SU-DHL-6 (cell line): ENCODE measurements around the gene CRYAB.

Experiments used
- H2AFZ ChIP-seq: fragments of 200-600 bp; sonication (generic); 2 replicates; pipeline ENCODE4 v1.6.1; 2014; ENCODE audit warnings: low read depth, mild to moderate bottlenecking, moderate library complexity, mixed read lengths, antibody characterized with exemption, low read length; ENCODE audit not compliant: severe bottlenecking
- H3F3A ChIP-seq: fragments of 200-600 bp; shearing (Covaris generic); 2 replicates; pipeline ENCODE4 v1.6.0; 2016; ENCODE audit warnings: antibody characterized with exemption, mild to moderate bottlenecking; ENCODE audit not compliant: insufficient read depth
- H3K27ac ChIP-seq: fragments of 200-600 bp; sonication (generic); 2 replicates; pipeline ENCODE4 v1.5.1; 2016; ENCODE audit warnings: low read depth, mild to moderate bottlenecking, low read length, moderate library complexity, mixed read lengths
- H3K27me3 ChIP-seq: fragments of 200-600 bp; sonication (generic), shearing (Covaris generic); 2 replicates; pipeline ENCODE4 v1.6.0; 2014; ENCODE audit warnings: mild to moderate bottlenecking, low read length
- H3K36me3 ChIP-seq: fragments of 200-600 bp; sonication (generic); 2 replicates; pipeline ENCODE4 v1.6.1; 2014; ENCODE audit warnings: mild to moderate bottlenecking, low read length, mixed read lengths
- H3K4me2 ChIP-seq: fragments of 300-600, 200-600 bp; shearing (Covaris generic), sonication (generic); 2 replicates; pipeline ENCODE4 v1.6.0; 2014; ENCODE audit warnings: low read length, low read depth, mild to moderate bottlenecking; ENCODE audit not compliant: poor library complexity, severe bottlenecking
- H3K4me3 ChIP-seq: fragments of 200-600 bp; sonication (generic); 2 replicates; pipeline ENCODE4 v1.5.1; 2014; ENCODE audit warnings: antibody characterized with exemption, low read length, mild to moderate bottlenecking, mixed read lengths; ENCODE audit not compliant: insufficient read depth, poor library complexity, severe bottlenecking
- H3K79me2 ChIP-seq: fragments of 200-600 bp; sonication (generic); 2 replicates; pipeline ENCODE4 v1.6.1; 2014; ENCODE audit warnings: mild to moderate bottlenecking, low read length, moderate library complexity; ENCODE audit not compliant: insufficient read depth
- H3K9ac ChIP-seq: fragments of 200-600 bp; sonication (generic); 2 replicates; pipeline ENCODE4 v1.7.0; 2014; ENCODE audit warnings: mild to moderate bottlenecking, low read length
- H3K9me2 ChIP-seq: fragments of 200-600 bp; sonication (generic); replicated peaks from 2 replicates; pipeline ENCODE4 v1.6.1; 2014; ENCODE audit warnings: low read length; ENCODE audit not compliant: insufficient read depth
- H3K9me3 ChIP-seq: fragments of 200-600 bp; sonication (generic); 2 replicates; pipeline ENCODE4 v1.6.1; 2014; ENCODE audit warnings: low read length, mixed read lengths; ENCODE audit not compliant: insufficient read depth
- H4K20me1 ChIP-seq: fragments of 200-600 bp; sonication (generic); 2 replicates; pipeline ENCODE4 v1.6.1; 2014; ENCODE audit warnings: low read depth, mild to moderate bottlenecking, antibody characterized with exemption, low read length, moderate library complexity, mixed read lengths
- CTCF ChIP-seq: fragments of 200-600 bp; sonication (generic); IDR thresholded peaks from one replicate; pipeline ENCODE4 v1.5.1; 2017; ENCODE audit warnings: antibody characterized with exemption, mild to moderate bottlenecking, low read length, moderate library complexity; ENCODE audit not compliant: insufficient read depth, poor library complexity, severe bottlenecking
- EZH2phosphoT487 ChIP-seq: fragments of 200-600 bp; sonication (generic), shearing (Covaris generic); conservative IDR thresholded peaks from 2 replicates; pipeline ENCODE4 v1.6.1; 2018; ENCODE audit warnings: mild to moderate bottlenecking, antibody characterized with exemption, low read length, moderate library complexity, mixed read lengths

The CRYAB gene

DNA sequence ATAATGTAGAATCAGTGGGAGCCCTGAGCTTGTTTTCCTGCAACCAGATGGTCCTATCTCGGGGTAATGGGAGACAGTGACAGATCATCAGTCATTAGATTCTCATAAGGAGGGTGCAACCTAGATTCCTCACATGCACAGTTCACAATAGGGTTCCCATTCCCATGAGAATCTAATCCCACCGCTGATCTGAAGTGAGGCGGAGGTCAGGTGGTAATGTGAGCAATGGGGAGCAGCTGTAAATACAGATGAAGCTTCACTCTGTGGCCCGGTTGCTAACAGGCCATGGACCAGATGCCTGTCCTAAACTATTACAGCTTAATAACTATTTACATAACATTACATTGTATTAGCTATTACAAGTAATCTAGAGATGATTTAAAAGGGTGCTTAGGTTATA, 42.6 kb upstream of the CRYAB start:
- H3K36me3 ChIP-seq = no peaks in the 10 kb centered on the region
- H3K9me2 ChIP-seq = no peaks in the 10 kb centered on the region
- no peaks in the 10 kb centered on the region for H3K79me2 ChIP-seq
- no peak for TF ChIP-seq CTCF
- TF ChIP-seq EZH2phosphoT487 = no peak
- H4K20me1 ChIP-seq = no peaks in the 10 kb centered on the region
- no peak overlapping the region for H3K9ac ChIP-seq
- H3K4me2 ChIP-seq = no peak overlapping the region
- H3K27ac ChIP-seq = no peak overlapping the region
- no peaks in the 10 kb centered on the region for H3K27me3 ChIP-seq
- no peaks in the 10 kb centered on the region for H3F3A ChIP-seq
- no peak overlapping the region for H2AFZ ChIP-seq
- H3K9me3 ChIP-seq = no peaks in the 10 kb centered on the region; the same call in 1 of the 2 replicates
- H3K4me3 ChIP-seq = no peak overlapping the region

DNA sequence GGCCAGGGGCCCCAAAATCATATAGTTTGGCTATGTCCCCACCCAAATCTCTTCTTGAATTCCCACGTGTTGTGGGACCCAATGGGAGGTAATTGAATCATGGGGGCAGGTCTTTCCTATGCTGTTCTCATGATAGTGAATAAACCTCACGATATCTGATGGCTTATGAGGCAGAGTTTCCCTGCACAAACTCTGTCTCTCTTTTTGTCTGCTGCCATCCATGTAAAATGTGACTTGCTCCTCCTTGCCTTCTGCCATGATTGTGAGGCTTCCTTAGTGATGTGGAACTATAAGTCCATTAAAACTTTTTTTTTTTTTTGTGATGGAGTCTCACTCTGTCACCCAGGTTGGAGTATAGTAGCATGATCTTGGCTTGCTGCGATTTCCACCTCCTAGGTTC, 40.0 kb upstream of the CRYAB start:
- Histone ChIP-seq H3K9ac (no peak overlapping the region), H3K27me3 (no peaks in the 10 kb centered on the region), H3K36me3 (no peaks in the 10 kb centered on the region), H3K9me3 (no peaks in the 10 kb centered on the region; the same call in 1 of the 2 replicates), H3K27ac (no peak overlapping the region), H3K4me3 (no peak overlapping the region), H3F3A (no peaks in the 10 kb centered on the region), H2AFZ (no peak overlapping the region), H3K79me2 (no peaks in the 10 kb centered on the region), H3K9me2 (no peaks in the 10 kb centered on the region), H3K4me2 (no peak overlapping the region), H4K20me1 (no peaks in the 10 kb centered on the region)
- TF ChIP-seq EZH2phosphoT487 (no peak), CTCF (no peak)

GRCh38 chr11:111949519-111950426, 38.2 kb upstream of the CRYAB start:
- Histone ChIP-seq H3K4me3 (no peak overlapping the region), H3K9me3 (no peaks in the 10 kb centered on the region; the same call in 1 of the 2 replicates), H3K9me2 (no peaks in the 10 kb centered on the region), H3K27me3 (no peaks in the 10 kb centered on the region), H3K4me2 (no peak overlapping the region), H3F3A (no peaks in the 10 kb centered on the region), H4K20me1 (no peaks in the 10 kb centered on the region), H3K9ac (no peak overlapping the region), H3K79me2 (no peaks in the 10 kb centered on the region), H2AFZ (no peak overlapping the region), H3K36me3 (no peaks in the 10 kb centered on the region), H3K27ac (no peak overlapping the region)
- TF ChIP-seq CTCF (no peak), EZH2phosphoT487 (no peak)
